Osteoblast (primary cell): ENCODE measurements around the gene SHH. TPM values are rescaled to one million over a fixed set of nuclear protein-coding genes. Genes with fewer than 3 reads are reported as not detected.

Experiments
- DNase-seq: peaks from one replicate; pipeline ENCODE4 v3.0.0; 2011; ENCODE audit warnings: low spot score, mixed read lengths; ENCODE audit not compliant: insufficient read length; ENCODE audit errors: missing footprints
- H2AFZ ChIP-seq: 2 replicates; pipeline ENCODE4 v1.6.0; 2011; ENCODE audit warnings: mild to moderate bottlenecking, low read length
- H3K27ac ChIP-seq: 2 replicates; pipeline ENCODE4 v1.5.1; 2011; ENCODE audit warnings: mild to moderate bottlenecking, low read depth, low read length, moderate library complexity
- H3K27me3 ChIP-seq: 2 replicates; pipeline ENCODE4 v1.6.0; 2012; ENCODE audit warnings: mild to moderate bottlenecking, control low read depth, inconsistent platforms, low read length, moderate library complexity; ENCODE audit not compliant: insufficient read depth
- H3K36me3 ChIP-seq: 2 replicates; pipeline ENCODE4 v1.5.1; 2011; ENCODE audit warnings: mild to moderate bottlenecking, low read length, control low read depth, moderate library complexity; ENCODE audit not compliant: insufficient read depth
- H3K4me1 ChIP-seq: 2 replicates; pipeline ENCODE4 v1.5.1; 2011; ENCODE audit warnings: mild to moderate bottlenecking, low read length, control low read depth, moderate library complexity; ENCODE audit not compliant: insufficient read depth
- H3K4me2 ChIP-seq: 2 replicates; pipeline ENCODE4 v1.6.0; 2011; ENCODE audit warnings: mild to moderate bottlenecking, low read length; ENCODE audit not compliant: insufficient read depth
- H3K4me3 ChIP-seq: fragments of 200-600 bp; sonication (generic); 3 replicates; pipeline ENCODE4 v1.5.1; 2012; ENCODE audit warnings: mild to moderate bottlenecking, low read length, inconsistent platforms; ENCODE audit not compliant: insufficient read depth
- H3K79me2 ChIP-seq: 2 replicates; pipeline ENCODE4 v1.6.0; 2012; ENCODE audit warnings: mild to moderate bottlenecking, low read length, control low read depth, inconsistent platforms; ENCODE audit not compliant: insufficient read depth
- H3K9me3 ChIP-seq: 2 replicates; pipeline ENCODE4 v1.5.1; 2011; ENCODE audit warnings: low read depth, low read length, control low read depth
- H4K20me1 ChIP-seq: 2 replicates; pipeline ENCODE4 v1.6.0; 2012; ENCODE audit warnings: mild to moderate bottlenecking, low read length, control low read depth; ENCODE audit not compliant: insufficient read depth
- total RNA-seq: library from RNA; depleted of rRNA; stranded (reverse); fragments of >200 nt; gene quantifications from 2 replicates; pipeline ENCODE4 v1.2.3, GENCODE V29; 2012
- TF ChIP-seq, protein P1 (sequence below): IDR thresholded peaks from 2 replicates; pipeline ENCODE4 v1.5.1; 2011; ENCODE audit warnings: mild to moderate bottlenecking, low read depth, low read length, moderate library complexity; ENCODE audit errors: extremely low read depth

Gene SHH
- total RNA-seq, 1 donor: not detected

DNA sequence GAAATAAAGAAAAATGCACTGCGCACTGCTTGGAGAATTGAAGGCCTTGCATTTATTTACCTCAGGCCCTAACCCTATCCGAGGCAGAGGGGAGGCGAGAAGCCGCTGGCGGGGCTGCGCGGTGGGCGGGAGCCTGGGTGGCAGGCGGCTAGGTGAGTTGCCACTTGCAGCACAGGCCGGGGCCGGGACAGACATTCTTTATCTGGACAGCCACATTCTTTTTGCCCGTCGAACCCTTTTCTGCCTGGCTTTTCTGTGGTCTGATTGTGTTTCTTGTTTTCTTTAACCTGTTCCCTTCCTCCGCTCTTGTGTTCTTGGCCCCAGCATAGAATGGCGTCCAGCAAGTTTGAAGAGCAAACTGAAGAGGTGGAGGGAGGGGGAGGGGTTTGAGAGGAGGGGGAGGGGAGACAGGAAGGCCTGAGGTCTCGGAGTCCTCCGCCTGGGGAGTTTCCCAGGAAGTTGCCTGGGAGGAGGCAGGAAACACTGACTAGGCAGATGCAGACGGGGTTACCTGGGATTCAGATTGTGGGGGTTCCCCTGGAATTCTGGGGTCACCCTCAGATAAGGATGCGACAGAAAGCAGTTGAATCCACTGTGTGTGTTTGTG, 5.1 kb downstream of the SHH start:
- H3K27me3 ChIP-seq: peaks cover 84% of the 10 kb centered on the region
- H2AFZ ChIP-seq: no peak overlapping the region
- no peaks in the 10 kb centered on the region for H3K9me3 ChIP-seq
- no peak overlapping the region for H3K27ac ChIP-seq
- no peaks in the 10 kb centered on the region for H4K20me1 ChIP-seq
- peak; percentile 93 for DNase-seq
- no peaks in the 10 kb centered on the region for H3K36me3 ChIP-seq
- H3K79me2 ChIP-seq: no peaks in the 10 kb centered on the region
- TF ChIP-seq, protein P1, sequence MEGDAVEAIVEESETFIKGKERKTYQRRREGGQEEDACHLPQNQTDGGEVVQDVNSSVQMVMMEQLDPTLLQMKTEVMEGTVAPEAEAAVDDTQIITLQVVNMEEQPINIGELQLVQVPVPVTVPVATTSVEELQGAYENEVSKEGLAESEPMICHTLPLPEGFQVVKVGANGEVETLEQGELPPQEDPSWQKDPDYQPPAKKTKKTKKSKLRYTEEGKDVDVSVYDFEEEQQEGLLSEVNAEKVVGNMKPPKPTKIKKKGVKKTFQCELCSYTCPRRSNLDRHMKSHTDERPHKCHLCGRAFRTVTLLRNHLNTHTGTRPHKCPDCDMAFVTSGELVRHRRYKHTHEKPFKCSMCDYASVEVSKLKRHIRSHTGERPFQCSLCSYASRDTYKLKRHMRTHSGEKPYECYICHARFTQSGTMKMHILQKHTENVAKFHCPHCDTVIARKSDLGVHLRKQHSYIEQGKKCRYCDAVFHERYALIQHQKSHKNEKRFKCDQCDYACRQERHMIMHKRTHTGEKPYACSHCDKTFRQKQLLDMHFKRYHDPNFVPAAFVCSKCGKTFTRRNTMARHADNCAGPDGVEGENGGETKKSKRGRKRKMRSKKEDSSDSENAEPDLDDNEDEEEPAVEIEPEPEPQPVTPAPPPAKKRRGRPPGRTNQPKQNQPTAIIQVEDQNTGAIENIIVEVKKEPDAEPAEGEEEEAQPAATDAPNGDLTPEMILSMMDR: no peak
- peaks cover 9% of the 10 kb centered on the region for H3K4me1 ChIP-seq
- no peak overlapping the region for H3K4me2 ChIP-seq
- no peak overlapping the region for H3K4me3 ChIP-seq

DNA sequence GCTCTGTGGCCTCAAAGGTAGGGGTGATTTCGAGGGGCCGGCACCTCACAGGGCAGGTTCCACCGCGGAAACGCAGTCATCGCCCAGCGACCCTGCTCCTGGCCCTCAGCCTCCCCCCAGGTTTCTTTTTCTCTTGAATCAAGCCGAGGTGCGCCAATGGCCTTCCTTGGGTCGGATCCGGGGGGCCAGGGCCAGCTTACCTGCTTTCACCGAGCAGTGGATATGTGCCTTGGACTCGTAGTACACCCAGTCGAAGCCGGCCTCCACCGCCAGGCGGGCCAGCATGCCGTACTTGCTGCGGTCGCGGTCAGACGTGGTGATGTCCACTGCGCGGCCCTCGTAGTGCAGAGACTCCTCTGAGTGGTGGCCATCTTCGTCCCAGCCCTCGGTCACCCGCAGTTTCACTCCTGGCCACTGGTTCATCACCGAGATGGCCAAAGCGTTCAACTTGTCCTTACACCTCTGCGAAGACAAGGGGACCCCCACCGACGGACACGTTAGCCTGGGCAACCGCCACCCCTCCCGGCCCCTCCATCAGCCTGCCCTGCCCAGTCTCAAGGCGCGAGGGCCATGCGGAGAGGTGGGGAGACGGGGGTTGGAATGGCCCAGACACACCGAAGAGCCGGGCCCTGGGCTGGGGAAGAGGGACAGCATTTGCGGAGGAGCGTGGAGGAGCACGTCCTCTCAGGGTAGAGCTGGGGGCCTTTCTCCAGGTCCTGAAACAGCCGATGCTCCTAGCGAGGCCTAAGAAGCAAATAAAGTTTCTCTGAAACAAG, 6.0 kb downstream of the SHH start:
- H3K27me3 ChIP-seq: peaks cover 84% of the 10 kb centered on the region

DNA sequence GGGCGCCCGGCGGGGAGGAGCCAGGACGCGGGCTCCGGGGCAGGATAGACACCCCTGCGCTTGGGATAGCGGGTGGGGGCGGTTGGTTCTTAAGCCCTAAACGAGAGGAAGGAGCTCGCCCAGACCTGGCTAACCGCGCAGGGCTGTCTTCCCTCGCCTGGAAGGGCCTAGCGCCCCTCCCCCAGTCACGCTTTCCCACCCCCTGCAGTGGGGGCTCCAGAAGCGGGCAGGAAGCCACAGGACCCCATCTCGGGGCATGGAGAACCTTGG, 6.5 kb downstream of the SHH start:
- Histone ChIP-seq H3K4me1 (peaks cover 9% of the 10 kb centered on the region), H3K9me3 (no peaks in the 10 kb centered on the region), H4K20me1 (no peaks in the 10 kb centered on the region), H3K27ac (no peak overlapping the region), H2AFZ (peak overlapping the region; percentile 51), H3K4me2 (peak overlapping the region; percentile 81), H3K4me3 (peak overlapping the region; percentile 63), H3K79me2 (no peaks in the 10 kb centered on the region), H3K36me3 (no peaks in the 10 kb centered on the region), H3K27me3 (peaks cover 84% of the 10 kb centered on the region)
- TF ChIP-seq, protein P1: no peak
- no peak for DNase-seq

More for the DNA sequence above, 6.0 kb downstream of the SHH start:
- peak overlapping the region; percentile 63 for H3K4me3 ChIP-seq
- peaks cover 9% of the 10 kb centered on the region for H3K4me1 ChIP-seq
- H3K9me3 ChIP-seq: no peaks in the 10 kb centered on the region
- TF ChIP-seq, protein P1: no peak
- H3K4me2 ChIP-seq: peak overlapping the region; percentile 81
- H2AFZ ChIP-seq: peak overlapping the region; percentile 51
- no peaks in the 10 kb centered on the region for H3K79me2 ChIP-seq
- no peaks in the 10 kb centered on the region for H4K20me1 ChIP-seq
- peak; percentile 91 for DNase-seq
- H3K27ac ChIP-seq: no peak overlapping the region
- no peaks in the 10 kb centered on the region for H3K36me3 ChIP-seq
